Uterus (tissue), 4 donors: ENCODE results near the gene RCAN1. TPM values are rescaled to one million over a fixed set of nuclear protein-coding genes. Genes with fewer than 3 reads are reported as not detected.
"Not testable (repeated sequence)": the region's sequence is repeated elsewhere in the genome, so short reads cannot be mapped to it uniquely, and the experiment has no call there.

Experiments used
- DNase-seq, 2 donors: peaks; one replicate each; pipeline ENCODE4 v3.0.0-alpha.2; 2019 to 2020
- H3K27ac ChIP-seq, 2 donors: fragments of 200-600 bp; sonication (generic); 1 replicate in 1 of 2; 2 replicates in 1 of 2; pipeline ENCODE4 v1.5.1; 2016 to 2018
- H3K27me3 ChIP-seq, 2 donors: fragments of 200-600 bp; sonication (generic); one replicate each; pipeline ENCODE4 v1.5.1; 2018 to 2019; ENCODE audit warnings: control low read depth in 1 of 2
- H3K36me3 ChIP-seq, 2 donors: fragments of 200-600 bp; sonication (generic); one replicate each; pipeline ENCODE4 v1.5.1; 2019; ENCODE audit warnings: control low read depth in 1 of 2
- H3K4me1 ChIP-seq, 2 donors: fragments of 200-600 bp; sonication (generic); one replicate each; pipeline ENCODE4 v1.5.1; 2018 to 2019; ENCODE audit warnings: control low read depth in 1 of 2
- H3K4me3 ChIP-seq, 2 donors: fragments of 200-600 bp; sonication (generic); 1 replicate in 1 of 2; 2 replicates in 1 of 2; pipeline ENCODE4 v1.5.1; 2018 to 2019; ENCODE audit warnings: mild to moderate bottlenecking in 1 of 2
- H3K9me3 ChIP-seq, 2 donors: fragments of 200-600 bp; sonication (generic); one replicate each; pipeline ENCODE4 v1.5.1; 2019; ENCODE audit warnings: control low read depth in 1 of 2
- CTCF ChIP-seq, 4 experiments: fragments of 200-600 bp in 2 of 4; fragments of 450-650 bp in 2 of 4; sonication (generic) in 2 of 4; IDR thresholded peaks; one replicate each; pipeline ENCODE4 v1.5.1; 2016 to 2019; ENCODE audit warnings: antibody characterized with exemption in 4 of 4, mild to moderate bottlenecking in 2 of 4, moderate library complexity in 1 of 4
- POLR2A ChIP-seq, 2 donors: fragments of 450-650 bp; IDR thresholded peaks; one replicate each; pipeline ENCODE4 v1.6.1; 2016; ENCODE audit warnings: antibody characterized with exemption in 2 of 2, mild to moderate bottlenecking in 1 of 2, moderate library complexity in 1 of 2
- intact Hi-C: fragments of 100-400 bp; cut with DNase I; formaldehyde crosslinking; loops from one replicate; pipeline ENCODE4 v1.15.1; 2023; ENCODE audit warnings: low total_unique reads
- total RNA-seq, 4 donors: library from RNA; depleted of rRNA in 3 of 4; stranded (reverse); fragments of >200 nt in 3 of 4; gene quantifications; one replicate each; pipeline versions ENCODE4 v1.1.0 to v1.2.4, GENCODE V29; 2014 to 2023
- donor health status: DM: yes; HTN: yes; CAD: no.

Gene RCAN1
- total RNA-seq, 4 donors from 2014 or later: 12.4 to 22.5 (median 16.5) TPM

- no peaks in the 10 kb centered on the region for H3K4me1 ChIP-seq
- no peaks in the 10 kb centered on the region for H3K27me3 ChIP-seq
- no peaks in the 10 kb centered on the region for H3K9me3 ChIP-seq
- H3K27ac ChIP-seq: no peak overlapping the region
- H3K36me3 ChIP-seq: no peaks in the 10 kb centered on the region
- DNase-seq: no peak
- TF ChIP-seq CTCF (IDR thresholded peaks at IDR 0.05) (no peak), POLR2A (IDR thresholded peaks at IDR 0.05) (no peak)
- intact Hi-C loops: no loop called here
- no peak overlapping the region for H3K4me3 ChIP-seq
Observed at GRCh38 chr21:34559089-34559631, 55.8 kb downstream of the RCAN1 start.

- DNase-seq: no peak
- intact Hi-C loops: no loop called here
- H3K4me3 ChIP-seq: no peak overlapping the region
- H3K9me3 ChIP-seq: no peaks in the 10 kb centered on the region
- TF ChIP-seq POLR2A (IDR thresholded peaks at IDR 0.05): no peak
- TF ChIP-seq CTCF (IDR thresholded peaks at IDR 0.05): no peak
- H3K27ac ChIP-seq: no peak overlapping the region
- H3K27me3 ChIP-seq: no peaks in the 10 kb centered on the region
- no peaks in the 10 kb centered on the region for H3K36me3 ChIP-seq
- H3K4me1 ChIP-seq: no peaks in the 10 kb centered on the region
Observed at GRCh38 chr21:34558166-34558565, 56.7 kb downstream of the RCAN1 start.

GRCh38 chr21:34557261-34557660, 57.7 kb downstream of the RCAN1 start:
- Histone ChIP-seq H3K36me3 (no peaks in the 10 kb centered on the region), H3K27ac (no peak overlapping the region), H3K4me3 (no peak overlapping the region), H3K4me1 (no peaks in the 10 kb centered on the region), H3K9me3 (no peaks in the 10 kb centered on the region), H3K27me3 (no peaks in the 10 kb centered on the region)
- intact Hi-C loops: no loop called here
- DNase-seq: no peak
- no peak for TF ChIP-seq CTCF (IDR thresholded peaks at IDR 0.05)

DNA sequence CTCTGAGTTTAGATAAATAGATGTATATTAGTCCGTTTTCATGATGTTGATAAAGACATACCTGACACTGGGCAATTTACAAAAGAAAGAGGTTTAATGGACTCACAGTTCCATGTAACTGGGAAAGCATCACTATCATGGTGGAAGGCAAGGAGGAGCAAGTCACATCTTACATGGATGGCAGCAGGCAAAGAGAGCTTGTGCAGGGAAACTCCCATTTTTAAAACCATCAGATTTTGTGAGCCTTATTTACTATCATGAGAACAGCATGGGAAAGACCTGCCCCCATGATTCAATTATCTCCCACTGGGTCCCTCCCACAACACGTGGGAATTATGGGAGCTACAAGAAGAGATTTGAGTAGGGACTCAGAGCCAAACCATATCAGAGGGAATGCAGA, 60.2 kb downstream of the RCAN1 start:
- H3K27me3 ChIP-seq, DNase-seq, H3K27ac ChIP-seq, H3K36me3 ChIP-seq, H3K4me3 ChIP-seq, H3K4me1 ChIP-seq, H3K9me3 ChIP-seq, intact Hi-C loops: not testable (repeated sequence)

DNA sequence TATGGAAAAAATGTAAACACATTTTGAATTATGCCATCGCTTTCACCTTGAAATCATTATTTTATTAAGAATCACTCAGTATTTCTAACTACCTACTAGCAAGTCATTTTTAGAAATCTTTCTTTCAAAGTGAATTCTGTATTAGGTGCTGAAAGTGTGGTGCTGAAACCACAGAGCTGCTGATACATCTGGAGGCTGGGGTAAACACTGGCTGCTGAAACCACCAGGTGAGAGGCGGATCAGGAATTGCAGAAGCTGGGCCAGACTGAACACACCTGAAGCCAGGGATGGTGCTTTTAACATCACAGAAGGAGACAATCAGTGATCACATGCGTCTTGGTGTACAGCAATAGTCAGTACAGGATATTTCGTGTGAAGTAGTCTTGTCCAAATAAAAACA, 60.7 kb downstream of the RCAN1 start:
- Histone ChIP-seq H3K9me3 (no peaks in the 10 kb centered on the region), H3K36me3 (no peaks in the 10 kb centered on the region), H3K4me3 (no peak overlapping the region), H3K27ac (no peak overlapping the region), H3K4me1 (no peaks in the 10 kb centered on the region), H3K27me3 (no peaks in the 10 kb centered on the region)
- intact Hi-C loops: no loop called here
- DNase-seq: no peak
- no peak for TF ChIP-seq CTCF (IDR thresholded peaks at IDR 0.05)
- no peak for TF ChIP-seq POLR2A (IDR thresholded peaks at IDR 0.05)
